ENCODE measurements around the gene SNAP91.
A peak's percentile ranks its signal among the peaks of the same experiment; 100 is the strongest.

SNAP91 gene

DNA sequence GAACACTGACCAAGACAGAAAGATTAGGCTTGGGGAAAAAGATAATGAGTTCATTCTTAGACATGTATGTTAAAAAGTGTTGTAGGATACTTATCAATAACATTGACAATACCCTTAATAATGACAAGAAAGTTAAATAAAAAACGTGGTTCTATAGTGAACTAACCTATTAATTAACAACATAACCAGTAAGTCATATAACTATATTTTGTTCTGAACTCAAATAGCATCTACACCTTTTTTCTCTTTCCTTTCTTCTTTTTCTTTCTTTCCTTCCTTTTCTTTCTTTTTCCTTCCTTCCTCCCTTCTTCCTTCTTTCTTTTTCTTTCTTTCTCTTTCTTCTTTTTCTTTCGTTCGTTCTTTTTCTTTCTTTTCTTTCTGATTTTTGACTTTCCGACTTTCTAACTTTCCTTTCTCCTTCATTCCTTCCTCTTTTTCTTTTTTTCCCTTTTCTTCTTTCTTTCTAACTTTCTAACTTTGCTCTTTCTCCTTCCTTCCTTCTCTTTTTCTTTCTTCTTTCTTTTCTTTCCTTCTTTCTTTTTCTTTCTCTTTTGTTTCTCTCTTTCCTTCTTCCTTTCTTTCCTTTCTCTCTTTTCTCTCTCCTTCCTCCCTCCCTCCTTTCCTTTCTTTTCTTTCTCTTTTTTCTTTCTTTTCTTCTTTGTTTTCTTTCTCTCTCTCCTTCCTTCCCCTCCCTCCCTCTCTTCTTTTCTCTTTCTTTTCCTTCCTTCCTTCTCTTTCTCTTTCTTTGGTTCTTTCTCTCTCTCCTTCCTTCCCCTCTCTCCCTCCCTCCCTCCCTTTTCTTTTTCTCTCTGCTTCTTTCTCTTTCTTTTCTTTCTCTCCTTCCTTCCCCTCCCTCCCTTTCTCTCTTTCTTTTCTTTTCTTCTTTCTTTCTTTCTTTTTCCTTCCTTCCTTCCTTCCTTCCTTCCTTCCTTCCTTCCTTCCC, 172.0 kb downstream of the SNAP91 start:
- Histone ChIP-seq H3K79me1 (replicated peaks; ENCODE audit: low read length, poor library complexity, severe bottlenecking) (no peaks in the 10 kb centered on the region), H2AFZ (ENCODE audit: low read depth, low read length) (no peak overlapping the region), H2AK5ac (ENCODE audit: low read length, severe bottlenecking) (no peak overlapping the region), H2BK15ac (ENCODE audit: low read depth, poor library complexity, severe bottlenecking) (no peak overlapping the region), H3K18ac (ENCODE audit: low read depth in 1 of 2, low read length in 2 of 2) (no peak overlapping the region), H3K23ac (ENCODE audit: low read length in 2 of 2) (no peak overlapping the region), H3K36me3 (ENCODE audit: control insufficient read depth in 1 of 2, insufficient read depth in 2 of 2, low read depth in 1 of 2, low read length in 2 of 2) (no peaks in the 10 kb centered on the region), H3K4me2 (ENCODE audit: low read length, poor library complexity, severe bottlenecking) (no peak overlapping the region), H3K9me3 (ENCODE audit: control insufficient read depth, low read length) (no peaks in the 10 kb centered on the region), H3K14ac (ENCODE audit: low read length in 2 of 2) (no peak overlapping the region), H2BK120ac (ENCODE audit: low read depth, low read length) (no peak overlapping the region), H3K4me1 (ENCODE audit: control insufficient read depth, insufficient read depth, low read depth, low read length) (no peaks in the 10 kb centered on the region), H4K8ac (ENCODE audit: low read length) (no peak overlapping the region), H3K27ac (ENCODE audit: low read length, poor library complexity, severe bottlenecking) (no peak overlapping the region), H2BK5ac (ENCODE audit: low read depth, low read length, poor library complexity, severe bottlenecking) (no peak overlapping the region), H3K4me3 (ENCODE audit: insufficient read depth in 1 of 2, low read depth in 1 of 2, low read length in 2 of 2) (no peak overlapping the region), H4K91ac (ENCODE audit: low read length) (no peak overlapping the region), H3K4ac (ENCODE audit: low read depth in 1 of 2, low read length in 2 of 2) (no peak overlapping the region), H3K27me3 (ENCODE audit: control insufficient read depth in 1 of 2, insufficient read depth in 1 of 2, low read length in 2 of 2) (no peaks in the 10 kb centered on the region), H2BK12ac (ENCODE audit: low read length in 2 of 2) (no peak overlapping the region), H3K9ac (ENCODE audit: low read length) (no peak overlapping the region)
- no peak for DNase-seq
- 70% methylated on average over 4 of the region's 4 CpGs for WGBS

GRCh38 chr6:83536034-83536646, 172.8 kb downstream of the SNAP91 start:
- H3K4me2 ChIP-seq (ENCODE audit: low read length, poor library complexity, severe bottlenecking) = no peak overlapping the region
- H3K18ac ChIP-seq (ENCODE audit: low read depth in 1 of 2, low read length in 2 of 2) = no peak overlapping the region
- no peak overlapping the region for H3K4ac ChIP-seq (ENCODE audit: low read depth in 1 of 2, low read length in 2 of 2)
- no peak overlapping the region for H2AFZ ChIP-seq (ENCODE audit: low read depth, low read length)
- no peak overlapping the region for H4K8ac ChIP-seq (ENCODE audit: low read length)
- no peak overlapping the region for H2BK12ac ChIP-seq (ENCODE audit: low read length in 2 of 2)
- H2AK5ac ChIP-seq (ENCODE audit: low read length, severe bottlenecking) = no peak overlapping the region
- no peaks in the 10 kb centered on the region for H3K9me3 ChIP-seq (ENCODE audit: control insufficient read depth, low read length)
- H2BK15ac ChIP-seq (ENCODE audit: low read depth, poor library complexity, severe bottlenecking) = no peak overlapping the region
- no peaks in the 10 kb centered on the region for H3K4me1 ChIP-seq (ENCODE audit: control insufficient read depth, insufficient read depth, low read depth, low read length)
- H3K79me1 ChIP-seq (replicated peaks; ENCODE audit: low read length, poor library complexity, severe bottlenecking) = no peaks in the 10 kb centered on the region
- H2BK5ac ChIP-seq (ENCODE audit: low read depth, low read length, poor library complexity, severe bottlenecking) = no peak overlapping the region
- no peak overlapping the region for H3K23ac ChIP-seq (ENCODE audit: low read length in 2 of 2)
- 53% methylated on average over 5 of the region's 5 CpGs for WGBS
- H3K9ac ChIP-seq (ENCODE audit: low read length) = no peak overlapping the region
- no peaks in the 10 kb centered on the region for H3K27me3 ChIP-seq (ENCODE audit: control insufficient read depth in 1 of 2, insufficient read depth in 1 of 2, low read length in 2 of 2)
- no peaks in the 10 kb centered on the region for H3K36me3 ChIP-seq (ENCODE audit: control insufficient read depth in 1 of 2, insufficient read depth in 2 of 2, low read depth in 1 of 2, low read length in 2 of 2)
- no peak overlapping the region for H2BK120ac ChIP-seq (ENCODE audit: low read depth, low read length)
- peak; percentile 40 for DNase-seq
- no peak overlapping the region for H4K91ac ChIP-seq (ENCODE audit: low read length)
- H3K27ac ChIP-seq (ENCODE audit: low read length, poor library complexity, severe bottlenecking) = no peak overlapping the region
- H3K4me3 ChIP-seq (ENCODE audit: insufficient read depth in 1 of 2, low read depth in 1 of 2, low read length in 2 of 2) = no peak overlapping the region
- H3K14ac ChIP-seq (ENCODE audit: low read length in 2 of 2) = no peak overlapping the region

- Histone ChIP-seq H4K91ac (ENCODE audit: low read length) (no peak overlapping the region), H3K36me3 (ENCODE audit: control insufficient read depth in 1 of 2, insufficient read depth in 2 of 2, low read depth in 1 of 2, low read length in 2 of 2) (no peaks in the 10 kb centered on the region), H3K4me1 (ENCODE audit: control insufficient read depth, insufficient read depth, low read depth, low read length) (no peaks in the 10 kb centered on the region), H2AK5ac (ENCODE audit: low read length, severe bottlenecking) (no peak overlapping the region), H3K4me2 (ENCODE audit: low read length, poor library complexity, severe bottlenecking) (no peak overlapping the region), H3K79me1 (replicated peaks; ENCODE audit: low read length, poor library complexity, severe bottlenecking) (no peaks in the 10 kb centered on the region), H3K18ac (ENCODE audit: low read depth in 1 of 2, low read length in 2 of 2) (no peak overlapping the region), H3K23ac (ENCODE audit: low read length in 2 of 2) (no peak overlapping the region), H3K9me3 (ENCODE audit: control insufficient read depth, low read length) (no peaks in the 10 kb centered on the region), H4K8ac (ENCODE audit: low read length) (no peak overlapping the region), H2BK12ac (ENCODE audit: low read length in 2 of 2) (no peak overlapping the region), H3K4ac (ENCODE audit: low read depth in 1 of 2, low read length in 2 of 2) (no peak overlapping the region), H2AFZ (ENCODE audit: low read depth, low read length) (no peak overlapping the region), H3K27ac (ENCODE audit: low read length, poor library complexity, severe bottlenecking) (no peak overlapping the region), H2BK15ac (ENCODE audit: low read depth, poor library complexity, severe bottlenecking) (no peak overlapping the region), H2BK5ac (ENCODE audit: low read depth, low read length, poor library complexity, severe bottlenecking) (no peak overlapping the region), H3K9ac (ENCODE audit: low read length) (peak overlapping the region; percentile 73), H3K14ac (ENCODE audit: low read length in 2 of 2) (no peak overlapping the region), H2BK120ac (ENCODE audit: low read depth, low read length) (no peak overlapping the region), H3K4me3 (ENCODE audit: insufficient read depth in 1 of 2, low read depth in 1 of 2, low read length in 2 of 2) (no peak overlapping the region), H3K27me3 (ENCODE audit: control insufficient read depth in 1 of 2, insufficient read depth in 1 of 2, low read length in 2 of 2) (no peaks in the 10 kb centered on the region)
- DNase-seq = peak; percentile 50
- 83% methylated on average over 1 of the region's 4 CpGs for WGBS
These were observed 190.0 kb downstream of the SNAP91 start for GRCh38 chr6:83518816-83519480.

GRCh38 chr6:83517500-83517899, 191.4 kb downstream of the SNAP91 start:
- no peak overlapping the region for H3K14ac ChIP-seq (ENCODE audit: low read length in 2 of 2)
- H3K4me2 ChIP-seq (ENCODE audit: low read length, poor library complexity, severe bottlenecking) = no peak overlapping the region
- no peak overlapping the region for H3K18ac ChIP-seq (ENCODE audit: low read depth in 1 of 2, low read length in 2 of 2)
- no peak overlapping the region for H3K4me3 ChIP-seq (ENCODE audit: insufficient read depth in 1 of 2, low read depth in 1 of 2, low read length in 2 of 2)
- no peak overlapping the region for H3K4ac ChIP-seq (ENCODE audit: low read depth in 1 of 2, low read length in 2 of 2)
- no peak overlapping the region for H2BK5ac ChIP-seq (ENCODE audit: low read depth, low read length, poor library complexity, severe bottlenecking)
- no peaks in the 10 kb centered on the region for H3K36me3 ChIP-seq (ENCODE audit: control insufficient read depth in 1 of 2, insufficient read depth in 2 of 2, low read depth in 1 of 2, low read length in 2 of 2)
- H3K4me1 ChIP-seq (ENCODE audit: control insufficient read depth, insufficient read depth, low read depth, low read length) = no peaks in the 10 kb centered on the region
- WGBS = 100% methylated on average over 1 of the region's 1 CpG
- no peak overlapping the region for H4K91ac ChIP-seq (ENCODE audit: low read length)
- H2BK15ac ChIP-seq (ENCODE audit: low read depth, poor library complexity, severe bottlenecking) = no peak overlapping the region
- H3K23ac ChIP-seq (ENCODE audit: low read length in 2 of 2) = no peak overlapping the region
- no peak overlapping the region for H2AK5ac ChIP-seq (ENCODE audit: low read length, severe bottlenecking)
- no peaks in the 10 kb centered on the region for H3K79me1 ChIP-seq (replicated peaks; ENCODE audit: low read length, poor library complexity, severe bottlenecking)
- no peak overlapping the region for H2BK12ac ChIP-seq (ENCODE audit: low read length in 2 of 2)
- H2BK120ac ChIP-seq (ENCODE audit: low read depth, low read length) = no peak overlapping the region
- no peaks in the 10 kb centered on the region for H3K9me3 ChIP-seq (ENCODE audit: control insufficient read depth, low read length)
- H3K27me3 ChIP-seq (ENCODE audit: control insufficient read depth in 1 of 2, insufficient read depth in 1 of 2, low read length in 2 of 2) = no peaks in the 10 kb centered on the region
- no peak overlapping the region for H3K27ac ChIP-seq (ENCODE audit: low read length, poor library complexity, severe bottlenecking)
- H4K8ac ChIP-seq (ENCODE audit: low read length) = no peak overlapping the region
- no peak for DNase-seq
- H2AFZ ChIP-seq (ENCODE audit: low read depth, low read length) = no peak overlapping the region
- H3K9ac ChIP-seq (ENCODE audit: low read length) = peak overlapping the region; percentile 73
